Caco-2 (cell line): Measurements from ENCODE around the gene MAGI1. TPM values are rescaled to one million over a fixed set of nuclear protein-coding genes. Genes with fewer than 3 reads are reported as not detected.

Experiments used
- BruUV-seq: library from RNA; stranded (reverse); fragments of 400-500 nt; replicated peaks from 2 replicates; lab custom pipeline; 2021; lab: Mats Ljungman, UMichigan
- CTCF ChIA-PET: fragments of 300-600 bp; sonication (Branson Sonifier 250); formaldehyde crosslinking; loops from one replicate; lab custom pipeline; 2022; ENCODE audit warnings: antibody characterized with exemption; lab: Charles Lee
- POLR2A ChIA-PET: fragments of 300-600 bp; sonication (Branson Sonifier 250); formaldehyde crosslinking; loops from one replicate; lab custom pipeline; 2022; ENCODE audit warnings: antibody characterized with exemption; lab: Charles Lee
- DNase-seq, 2 experiments: peaks; one replicate each; pipeline versions ENCODE4 v3.0.0 to v3.0.0-alpha.2; 2020 to 2022
- H3K27me3 ChIP-seq: replicated peaks from 2 replicates; pipeline ENCODE4 v1.6.0; 2011; ENCODE audit warnings: low read length; ENCODE audit not compliant: control insufficient read depth, insufficient read depth
- H3K36me3 ChIP-seq: 2 replicates; pipeline ENCODE4 v1.5.1; 2011; ENCODE audit warnings: low read length; ENCODE audit not compliant: control insufficient read depth, insufficient read depth
- H3K4me1 ChIP-seq: fragments of 250-450 bp; sonication (Bioruptor Pico); 2 replicates; pipeline ENCODE4 v1.5.1; 2020; ENCODE audit warnings: mild to moderate bottlenecking
- H3K4me3 ChIP-seq: 2 replicates; pipeline ENCODE4 v1.5.1; 2011; ENCODE audit warnings: low read depth, mild to moderate bottlenecking, control low read depth, low read length
- H3K9me3 ChIP-seq: fragments of 250-450 bp; sonication (Bioruptor Pico); 2 replicates; pipeline ENCODE4 v1.5.1; 2020; ENCODE audit warnings: mild to moderate bottlenecking, moderate library complexity
- H3K27ac Mint-ChIP-seq: one replicate; pipeline ENCODE4 v1.8.0; 2022; ENCODE audit warnings: mixed read lengths; ENCODE audit not compliant: unreplicated experiment
- H3K27me3 Mint-ChIP-seq: one replicate; pipeline ENCODE4 v1.8.0; 2022; ENCODE audit warnings: mixed read lengths; ENCODE audit not compliant: insufficient read depth, unreplicated experiment
- H3K36me3 Mint-ChIP-seq: one replicate; pipeline ENCODE4 v1.8.0; 2022; ENCODE audit warnings: mild to moderate bottlenecking, mixed read lengths; ENCODE audit not compliant: insufficient read depth, unreplicated experiment
- H3K4me1 Mint-ChIP-seq: one replicate; pipeline ENCODE4 v1.8.0; 2022; ENCODE audit warnings: low read depth, mixed read lengths; ENCODE audit not compliant: unreplicated experiment
- H3K4me3 Mint-ChIP-seq: one replicate; pipeline ENCODE4 v1.8.0; 2022; ENCODE audit warnings: mild to moderate bottlenecking, moderate library complexity, mixed read lengths; ENCODE audit not compliant: unreplicated experiment
- H3K9me3 Mint-ChIP-seq: one replicate; pipeline ENCODE4 v1.8.0; 2022; ENCODE audit warnings: mixed read lengths; ENCODE audit not compliant: unreplicated experiment
- CTCF ChIP-seq, 2 experiments: fragments of 200-600 bp in 1 of 2; IDR thresholded peaks; 1 replicate in 1 of 2; 2 replicates in 1 of 2; pipeline versions ENCODE4 v1.5.1 to v1.8.0; 2011 to 2022; ENCODE audit warnings: antibody characterized with exemption in 1 of 2, control low read depth in 1 of 2, inconsistent platforms in 1 of 2, low read depth in 1 of 2, low read length in 1 of 2, mild to moderate bottlenecking in 1 of 2, moderate library complexity in 1 of 2; ENCODE audit not compliant: insufficient read depth in 1 of 2, severe bottlenecking in 1 of 2, unreplicated experiment in 1 of 2
- intact Hi-C: fragments of 100-400 bp; cut with micrococcal nuclease; formaldehyde crosslinking; loops from one replicate; pipeline ENCODE4 v1.10.0; 2022; ENCODE audit not compliant: unreplicated experiment
- total RNA-seq: library from RNA; stranded (reverse); gene quantifications from 2 replicates; pipeline ENCODE4 v1.2.3, GENCODE V29; 2022

MAGI1 gene
- total RNA-seq, 1 experiment from 2014 or later, result 64.9 TPM

- intact Hi-C loops, result no loop called here
- no TSS peak for BruUV-seq
- no peaks in the 10 kb centered on the region for H3K27me3 ChIP-seq
- Mint-ChIP-seq H3K4me1 (no peaks in the 10 kb centered on the region), H3K9me3 (no peaks in the 10 kb centered on the region), H3K4me3 (no peak overlapping the region), H3K27me3 (no peaks in the 10 kb centered on the region), H3K36me3 (peaks cover 40% of the 10 kb centered on the region), H3K27ac (no peak overlapping the region)
- no peak overlapping the region for H3K4me3 ChIP-seq
- no peaks in the 10 kb centered on the region for H3K4me1 ChIP-seq
- CTCF ChIA-PET, result no interaction called here
- POLR2A ChIA-PET, result no interaction called here
- H3K36me3 ChIP-seq, result no peaks in the 10 kb centered on the region
- TF ChIP-seq CTCF (IDR thresholded peaks at IDR 0.05; ENCODE audit: insufficient read depth in 1 of 2, low read depth in 1 of 2, low read length in 1 of 2, severe bottlenecking in 1 of 2, unreplicated experiment in 1 of 2), result no peak
- no peaks in the 10 kb centered on the region for H3K9me3 ChIP-seq
- no peak for DNase-seq
Measured at GRCh38 chr3:65356331-65357248, 682.1 kb downstream of the MAGI1 start.

- Histone ChIP-seq H3K36me3 (no peaks in the 10 kb centered on the region), H3K9me3 (no peaks in the 10 kb centered on the region), H3K4me3 (no peak overlapping the region), H3K27me3 (no peaks in the 10 kb centered on the region), H3K4me1 (no peaks in the 10 kb centered on the region)
- H3K9me3 Mint-ChIP-seq, result no peaks in the 10 kb centered on the region
- CTCF ChIA-PET, result no interaction called here
- H3K27me3 Mint-ChIP-seq, result no peaks in the 10 kb centered on the region
- H3K4me1 Mint-ChIP-seq, result peaks cover under 1% of the 10 kb centered on the region
- H3K36me3 Mint-ChIP-seq, result peaks cover 28% of the 10 kb centered on the region
- DNase-seq, result no peak
- H3K27ac Mint-ChIP-seq, result no peak overlapping the region
- H3K4me3 Mint-ChIP-seq, result no peak overlapping the region
- TSS peak; percentile 15 for BruUV-seq
- POLR2A ChIA-PET, result no interaction called here
- no peak for TF ChIP-seq CTCF (IDR thresholded peaks at IDR 0.05; ENCODE audit: insufficient read depth in 1 of 2, low read depth in 1 of 2, low read length in 1 of 2, severe bottlenecking in 1 of 2, unreplicated experiment in 1 of 2)
- intact Hi-C loops, result no loop called here
Measured at GRCh38 chr3:65354880-65355279, 683.8 kb downstream of the MAGI1 start.

- no TSS peak for BruUV-seq
- Histone ChIP-seq H3K4me3 (no peak overlapping the region), H3K27me3 (no peaks in the 10 kb centered on the region), H3K4me1 (no peaks in the 10 kb centered on the region), H3K9me3 (no peaks in the 10 kb centered on the region), H3K36me3 (no peaks in the 10 kb centered on the region)
- CTCF ChIA-PET, result no interaction called here
- no peak overlapping the region for H3K4me3 Mint-ChIP-seq
- intact Hi-C loops, result no loop called here
- no peak overlapping the region for H3K27ac Mint-ChIP-seq
- peaks cover 10% of the 10 kb centered on the region for H3K4me1 Mint-ChIP-seq
- no peaks in the 10 kb centered on the region for H3K9me3 Mint-ChIP-seq
- peaks cover 28% of the 10 kb centered on the region for H3K36me3 Mint-ChIP-seq
- no peak for TF ChIP-seq CTCF (IDR thresholded peaks at IDR 0.05; ENCODE audit: insufficient read depth in 1 of 2, low read depth in 1 of 2, low read length in 1 of 2, severe bottlenecking in 1 of 2, unreplicated experiment in 1 of 2)
- no peaks in the 10 kb centered on the region for H3K27me3 Mint-ChIP-seq
- POLR2A ChIA-PET, result no interaction called here
- DNase-seq, result no peak
Measured at GRCh38 chr3:65352951-65353350, 685.8 kb downstream of the MAGI1 start.
